PC-3 (cell line): ENCODE measurements around the gene SERPINB3. TPM values are rescaled to one million over a fixed set of nuclear protein-coding genes. Genes with fewer than 3 reads are reported as not detected.

Experiments
- ATAC-seq: fragments of 200-7000 bp; cut with Tn5 transposase; 2 replicates; pipeline ENCODE4 v1.9.1; 2020; ENCODE audit warnings: mild to moderate bottlenecking, moderate library complexity
- BruUV-seq: library from RNA; stranded (reverse); fragments of 400-500 nt; replicated peaks from 2 replicates; lab custom pipeline; 2021; lab: Mats Ljungman, UMichigan
- CTCF ChIA-PET: fragments of 300-600 bp; sonication (Branson Sonifier 250); formaldehyde crosslinking; loops from one replicate; lab custom pipeline; 2022; ENCODE audit warnings: antibody characterized with exemption; lab: Charles Lee
- POLR2A ChIA-PET: fragments of 300-600 bp; sonication (Branson Sonifier 250); formaldehyde crosslinking; loops from one replicate; lab custom pipeline; 2022; ENCODE audit warnings: antibody characterized with exemption; ENCODE audit not compliant: unreplicated experiment; lab: Charles Lee
- DNase-seq: peaks from one replicate; pipeline ENCODE4 v3.0.0-alpha.2; 2015
- H2AFZ ChIP-seq: fragments of 300-600 bp; sonication (generic); 2 replicates; pipeline ENCODE4 v1.6.0; 2016; ENCODE audit warnings: antibody characterized with exemption, low read length
- H3F3A ChIP-seq: fragments of 300-600 bp; sonication (generic); one replicate; pipeline ENCODE4 v1.6.0; 2017; ENCODE audit warnings: antibody characterized with exemption, low read length, control low read depth, mild to moderate bottlenecking; ENCODE audit not compliant: unreplicated experiment
- H3K27ac ChIP-seq: fragments of 300-600 bp; sonication (generic); 2 replicates; pipeline ENCODE4 v1.5.1; 2016; ENCODE audit warnings: mild to moderate bottlenecking, low read length
- H3K27me3 ChIP-seq: fragments of 300-600 bp; sonication (generic); 2 replicates; pipeline ENCODE4 v1.6.1; 2016; ENCODE audit warnings: low read length, mixed read lengths
- H3K36me3 ChIP-seq: fragments of 300-600 bp; sonication (generic); 2 replicates; pipeline ENCODE4 v1.6.1; 2016; ENCODE audit warnings: low read depth, mixed run types, low read length, mixed read lengths
- H3K4me1 ChIP-seq: fragments of 300-600 bp; sonication (generic); 2 replicates; pipeline ENCODE4 v1.5.1; 2016; ENCODE audit warnings: low read length; ENCODE audit not compliant: insufficient read depth
- H3K4me2 ChIP-seq: fragments of 300-600 bp; sonication (generic); 2 replicates; pipeline ENCODE4 v1.6.0; 2016; ENCODE audit warnings: low read length
- H3K4me3 ChIP-seq: fragments of 300-600 bp; sonication (generic); 2 replicates; pipeline ENCODE4 v1.5.1; 2016; ENCODE audit warnings: mild to moderate bottlenecking, low read length, mixed read lengths
- H3K79me2 ChIP-seq: fragments of 300-600 bp; sonication (generic); 2 replicates; pipeline ENCODE4 v1.6.1; 2017; ENCODE audit warnings: low read length, mixed read lengths
- H3K9ac ChIP-seq: fragments of 300-600 bp; sonication (generic); 2 replicates; pipeline ENCODE4 v1.6.0; 2016; ENCODE audit warnings: mild to moderate bottlenecking, low read length
- H3K9me2 ChIP-seq: fragments of 300-600 bp; sonication (generic); replicated peaks from 2 replicates; pipeline ENCODE4 v1.6.1; 2016; ENCODE audit warnings: mixed run types, low read length, mixed read lengths
- H3K9me3 ChIP-seq: fragments of 300-600 bp; sonication (generic); 2 replicates; pipeline ENCODE4 v1.6.1; 2016; ENCODE audit warnings: low read length, mixed read lengths
- H4K20me1 ChIP-seq: fragments of 300-600 bp; sonication (generic); 2 replicates; pipeline ENCODE4 v1.6.1; 2016; ENCODE audit warnings: low read length, mixed read lengths
- EZH2 ChIP-seq: fragments of 300-600 bp; sonication (generic); IDR thresholded peaks from one replicate; pipeline ENCODE4 v1.6.1; 2017; ENCODE audit warnings: antibody characterized with exemption, mild to moderate bottlenecking, low read length; ENCODE audit not compliant: unreplicated experiment
- EZH2phosphoT487 ChIP-seq: fragments of 300-600 bp; sonication (generic); IDR thresholded peaks from 2 replicates; pipeline ENCODE4 v1.6.1; 2018; ENCODE audit warnings: mild to moderate bottlenecking, antibody characterized with exemption, low read length, borderline replicate concordance
- intact Hi-C: fragments of 100-400 bp; cut with micrococcal nuclease; formaldehyde crosslinking; loops from 2 replicates; pipeline ENCODE4 v1.9.0; 2023
- total RNA-seq: library from RNA; depleted of rRNA; stranded (reverse); fragments of >200 nt; gene quantifications from 2 replicates; pipeline ENCODE4 v1.2.3, GENCODE V29; 2014
- TF ChIP-seq, protein P1 (sequence below): fragments of 300-600 bp; sonication (generic); conservative IDR thresholded peaks from 2 replicates; pipeline ENCODE4 v1.5.1; 2017; ENCODE audit warnings: antibody characterized with exemption, low read depth, mild to moderate bottlenecking, low read length

SERPINB3 gene
- total RNA-seq, 1 experiment from 2014 or later, result 6.3 TPM

DNA sequence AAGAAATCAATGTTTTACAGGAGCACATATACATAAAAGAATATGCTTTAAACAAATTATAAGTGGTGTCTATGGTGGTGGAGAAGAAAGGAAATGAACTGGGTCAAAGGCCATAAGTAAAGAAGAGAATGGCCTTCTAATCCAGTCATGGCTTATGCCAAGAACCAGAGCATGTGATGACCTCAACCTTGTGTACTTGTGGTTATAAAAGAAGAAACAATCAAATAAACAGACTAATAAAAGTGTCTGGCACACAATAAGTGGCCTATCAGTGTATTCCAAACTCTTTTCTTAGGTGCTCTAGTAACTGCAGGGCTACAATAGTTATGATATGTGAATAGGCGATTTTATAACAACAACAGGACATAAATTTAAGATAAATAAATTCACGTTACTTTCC is 43.7 kb upstream of the SERPINB3 start:
- no TSS peak for BruUV-seq
- no peaks in the 10 kb centered on the region for H3K27me3 ChIP-seq
- H3K36me3 ChIP-seq, result no peaks in the 10 kb centered on the region
- no peaks in the 10 kb centered on the region for H3K79me2 ChIP-seq
- ATAC-seq (peak; percentile 55), DNase-seq (no peak)
- TF ChIP-seq EZH2phosphoT487 (no peak), EZH2 (no peak)
- TF ChIP-seq, protein P1, sequence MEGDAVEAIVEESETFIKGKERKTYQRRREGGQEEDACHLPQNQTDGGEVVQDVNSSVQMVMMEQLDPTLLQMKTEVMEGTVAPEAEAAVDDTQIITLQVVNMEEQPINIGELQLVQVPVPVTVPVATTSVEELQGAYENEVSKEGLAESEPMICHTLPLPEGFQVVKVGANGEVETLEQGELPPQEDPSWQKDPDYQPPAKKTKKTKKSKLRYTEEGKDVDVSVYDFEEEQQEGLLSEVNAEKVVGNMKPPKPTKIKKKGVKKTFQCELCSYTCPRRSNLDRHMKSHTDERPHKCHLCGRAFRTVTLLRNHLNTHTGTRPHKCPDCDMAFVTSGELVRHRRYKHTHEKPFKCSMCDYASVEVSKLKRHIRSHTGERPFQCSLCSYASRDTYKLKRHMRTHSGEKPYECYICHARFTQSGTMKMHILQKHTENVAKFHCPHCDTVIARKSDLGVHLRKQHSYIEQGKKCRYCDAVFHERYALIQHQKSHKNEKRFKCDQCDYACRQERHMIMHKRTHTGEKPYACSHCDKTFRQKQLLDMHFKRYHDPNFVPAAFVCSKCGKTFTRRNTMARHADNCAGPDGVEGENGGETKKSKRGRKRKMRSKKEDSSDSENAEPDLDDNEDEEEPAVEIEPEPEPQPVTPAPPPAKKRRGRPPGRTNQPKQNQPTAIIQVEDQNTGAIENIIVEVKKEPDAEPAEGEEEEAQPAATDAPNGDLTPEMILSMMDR, result no peak
- no peaks in the 10 kb centered on the region for H3K9me2 ChIP-seq
- no peak overlapping the region for H3K4me2 ChIP-seq
- H4K20me1 ChIP-seq, result no peaks in the 10 kb centered on the region
- H3K27ac ChIP-seq, result no peak overlapping the region
- H3K9me3 ChIP-seq, result no peaks in the 10 kb centered on the region
- no peak overlapping the region for H3K4me3 ChIP-seq
- ChIA-PET POLR2A (interaction anchor here (0.5 kb wide), 1 partner anchor 118 kb away, joined by 7 read pairs; no protein-coding TSS in a partner anchor), CTCF (no interaction called here)
- intact Hi-C loops, result no loop called here
- no peaks in the 10 kb centered on the region for H3F3A ChIP-seq
- H3K9ac ChIP-seq, result no peak overlapping the region
- 0 out of 2 replicates have a peak, but pooled peaks cover 4% of the 10 kb centered on the region for H3K4me1 ChIP-seq
- no peak overlapping the region for H2AFZ ChIP-seq

DNA sequence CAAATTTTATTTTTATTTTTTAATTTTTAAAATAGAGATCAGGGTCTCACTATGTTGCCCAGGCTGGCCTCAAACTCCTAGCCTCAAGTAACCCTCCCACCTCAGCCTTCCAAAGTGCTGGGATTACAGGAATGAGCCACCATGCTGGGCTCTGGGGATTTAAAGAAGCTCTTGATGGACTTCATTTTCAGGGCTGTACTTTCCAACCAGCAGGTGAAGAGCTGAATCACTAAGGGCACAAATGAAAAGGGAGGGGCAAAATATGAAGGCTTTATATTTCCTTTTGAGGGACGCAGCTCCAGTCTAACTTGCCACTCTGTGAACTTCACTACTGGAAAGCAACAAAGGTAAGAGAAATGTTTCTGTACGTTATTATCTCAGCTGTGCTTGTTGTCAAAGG is 41.0 kb upstream of the SERPINB3 start, which contains the start of gene SERPINB11:
Gene SERPINB11 (plus strand): TSS at position 301 of the 400 bp plus-strand sequence. CDS start 7,234 bp downstream, outside the sequence.
- H3K4me2 ChIP-seq, result no peak within 1 kb of the TSS
- no peak for DNase-seq
- no peaks in the 10 kb centered on the region for H3K79me2 ChIP-seq
- no peak for ATAC-seq
- no peaks in the 10 kb centered on the region for H3K36me3 ChIP-seq
- no TSS peak for BruUV-seq
- H3K4me3 ChIP-seq, result no peak within 1 kb of the TSS
- H3F3A ChIP-seq, result no peaks in the 10 kb centered on the region
- H3K27me3 ChIP-seq, result no peaks in the 10 kb centered on the region
- H3K4me1 ChIP-seq, result no peaks in the 10 kb centered on the region
- H3K9ac ChIP-seq, result no peak within 1 kb of the TSS
- H3K9me3 ChIP-seq, result no peaks in the 10 kb centered on the region
- H2AFZ ChIP-seq, result no peak within 1 kb of the TSS
- intact Hi-C loops, result no loop called here
- TF ChIP-seq, protein P1, result no peak
- no peak for TF ChIP-seq EZH2phosphoT487
- no peak for TF ChIP-seq EZH2
- no peaks in the 10 kb centered on the region for H4K20me1 ChIP-seq
- CTCF ChIA-PET, result no interaction called here
- POLR2A ChIA-PET, result no interaction called here
- no peaks in the 10 kb centered on the region for H3K9me2 ChIP-seq
- H3K27ac ChIP-seq, result no peak within 1 kb of the TSS

DNA sequence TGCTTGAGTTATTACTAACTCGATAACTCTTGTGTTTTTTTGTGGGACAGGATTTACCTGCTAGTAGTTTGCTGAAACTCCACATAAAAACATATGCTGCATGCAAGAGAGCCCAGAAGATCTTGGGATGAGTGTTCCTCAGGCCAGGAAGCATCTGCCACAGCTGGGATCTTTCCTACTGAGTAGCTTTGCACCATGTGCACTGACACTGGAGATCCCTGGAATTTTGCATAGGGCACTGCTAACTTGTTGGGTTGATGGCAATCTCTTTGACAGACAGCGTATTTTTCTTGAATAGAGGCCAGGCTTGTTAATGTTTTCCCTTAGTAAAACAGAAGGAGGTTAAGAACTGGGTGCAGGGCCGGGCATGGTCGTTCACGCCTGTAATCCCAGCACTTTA is 40.3 kb upstream of the SERPINB3 start:
- Histone ChIP-seq H3F3A (no peaks in the 10 kb centered on the region), H3K36me3 (no peaks in the 10 kb centered on the region), H2AFZ (no peak overlapping the region), H4K20me1 (no peaks in the 10 kb centered on the region), H3K9me3 (no peaks in the 10 kb centered on the region), H3K4me2 (no peak overlapping the region), H3K27me3 (no peaks in the 10 kb centered on the region), H3K4me3 (no peak overlapping the region), H3K9me2 (no peaks in the 10 kb centered on the region), H3K79me2 (no peaks in the 10 kb centered on the region), H3K27ac (no peak overlapping the region), H3K4me1 (no peaks in the 10 kb centered on the region), H3K9ac (no peak overlapping the region)
- ChIA-PET POLR2A (no interaction called here), CTCF (interaction anchor here (0.6 kb wide), 1 partner anchor 20 kb away, joined by 5 read pairs; no protein-coding TSS in a partner anchor)
- no TSS peak for BruUV-seq
- intact Hi-C loops, result no loop called here
- ATAC-seq (no peak), DNase-seq (no peak)
- TF ChIP-seq EZH2phosphoT487 (no peak), EZH2 (no peak)
- TF ChIP-seq, protein P1, result no peak
